ENCODE measurements around the gene NDUFS8.

Gene NDUFS8

DNA sequence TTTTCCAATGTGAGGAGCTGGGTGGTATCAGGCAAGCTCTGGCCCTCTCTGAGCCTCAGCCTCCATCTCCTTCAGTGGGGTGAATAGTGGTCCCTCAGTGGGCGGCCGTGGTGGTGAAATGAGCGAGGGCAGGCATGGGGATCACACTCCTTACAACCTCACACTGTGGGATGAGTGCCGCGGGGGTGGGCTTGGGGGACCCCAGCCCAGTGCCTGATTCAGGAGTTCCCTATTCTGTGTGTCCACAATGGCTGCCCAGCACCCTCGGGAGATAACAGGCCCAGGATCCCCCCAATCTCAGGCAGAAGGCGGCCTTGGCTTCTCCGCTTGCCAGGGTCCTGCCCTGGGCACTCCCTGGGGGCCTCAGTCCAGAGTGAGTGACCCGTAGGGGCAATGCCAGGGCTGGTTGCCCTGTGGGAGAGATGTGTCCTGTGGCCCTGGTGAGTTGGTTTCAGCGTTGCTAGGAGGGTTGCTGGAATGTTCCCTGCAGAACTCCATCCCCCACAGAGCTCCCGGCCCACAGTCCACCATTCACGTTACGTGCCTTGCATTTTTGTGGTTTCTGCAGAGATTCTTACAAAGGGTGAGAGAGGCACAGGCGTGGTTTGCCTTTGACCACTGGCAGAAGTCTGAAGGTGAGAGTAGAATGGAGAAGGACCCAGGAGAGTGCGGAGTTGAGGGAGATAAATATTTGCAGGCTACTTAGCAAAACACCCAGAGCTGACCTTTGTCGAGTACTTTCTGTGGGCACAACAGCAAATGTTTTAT lies 17.5 kb upstream of the NDUFS8 start:
- Histone ChIP-seq H3K9ac (ENCODE audit: insufficient read length, low read depth) (peak overlapping the region; percentile 46), H3K4me3 (ENCODE audit: insufficient read length, low read depth) (no peak overlapping the region), H3K4me1 (ENCODE audit: insufficient read depth, insufficient read length) (peaks cover 60% of the 10 kb centered on the region), H3K27me3 (ENCODE audit: insufficient read depth, insufficient read length) (no peaks in the 10 kb centered on the region), H3K36me3 (ENCODE audit: insufficient read depth, insufficient read length, low read length) (no peaks in the 10 kb centered on the region), H3K9me3 (ENCODE audit: insufficient read depth, low read length) (no peaks in the 10 kb centered on the region)
- peak; percentile 48 for DNase-seq (ENCODE audit: low read depth, low spot score)
- no peak for TF ChIP-seq ZNF274 (IDR thresholded peaks at IDR 0.05; ENCODE audit: low read depth, low read length)
- TF ChIP-seq YY1 (IDR thresholded peaks at IDR 0.05; ENCODE audit: insufficient read depth, insufficient read length): no peak
- TF ChIP-seq SUZ12 (IDR thresholded peaks at IDR 0.05; ENCODE audit: extremely low read depth, insufficient read depth, insufficient read length): no peak

GRCh38 chr11:68013611-68014156 lies 16.8 kb upstream of the NDUFS8 start:
- Histone ChIP-seq H3K27me3 (ENCODE audit: insufficient read depth, insufficient read length) (no peaks in the 10 kb centered on the region), H3K9ac (ENCODE audit: insufficient read length, low read depth) (peak overlapping the region; percentile 46), H3K4me3 (ENCODE audit: insufficient read length, low read depth) (no peak overlapping the region), H3K36me3 (ENCODE audit: insufficient read depth, insufficient read length, low read length) (no peaks in the 10 kb centered on the region), H3K4me1 (ENCODE audit: insufficient read depth, insufficient read length) (peaks cover 63% of the 10 kb centered on the region), H3K9me3 (ENCODE audit: insufficient read depth, low read length) (no peaks in the 10 kb centered on the region)
- no peak for DNase-seq (ENCODE audit: low read depth, low spot score)
- TF ChIP-seq SUZ12 (IDR thresholded peaks at IDR 0.05; ENCODE audit: extremely low read depth, insufficient read depth, insufficient read length): no peak
- no peak for TF ChIP-seq ZNF274 (IDR thresholded peaks at IDR 0.05; ENCODE audit: low read depth, low read length)
- no peak for TF ChIP-seq YY1 (IDR thresholded peaks at IDR 0.05; ENCODE audit: insufficient read depth, insufficient read length)

DNA sequence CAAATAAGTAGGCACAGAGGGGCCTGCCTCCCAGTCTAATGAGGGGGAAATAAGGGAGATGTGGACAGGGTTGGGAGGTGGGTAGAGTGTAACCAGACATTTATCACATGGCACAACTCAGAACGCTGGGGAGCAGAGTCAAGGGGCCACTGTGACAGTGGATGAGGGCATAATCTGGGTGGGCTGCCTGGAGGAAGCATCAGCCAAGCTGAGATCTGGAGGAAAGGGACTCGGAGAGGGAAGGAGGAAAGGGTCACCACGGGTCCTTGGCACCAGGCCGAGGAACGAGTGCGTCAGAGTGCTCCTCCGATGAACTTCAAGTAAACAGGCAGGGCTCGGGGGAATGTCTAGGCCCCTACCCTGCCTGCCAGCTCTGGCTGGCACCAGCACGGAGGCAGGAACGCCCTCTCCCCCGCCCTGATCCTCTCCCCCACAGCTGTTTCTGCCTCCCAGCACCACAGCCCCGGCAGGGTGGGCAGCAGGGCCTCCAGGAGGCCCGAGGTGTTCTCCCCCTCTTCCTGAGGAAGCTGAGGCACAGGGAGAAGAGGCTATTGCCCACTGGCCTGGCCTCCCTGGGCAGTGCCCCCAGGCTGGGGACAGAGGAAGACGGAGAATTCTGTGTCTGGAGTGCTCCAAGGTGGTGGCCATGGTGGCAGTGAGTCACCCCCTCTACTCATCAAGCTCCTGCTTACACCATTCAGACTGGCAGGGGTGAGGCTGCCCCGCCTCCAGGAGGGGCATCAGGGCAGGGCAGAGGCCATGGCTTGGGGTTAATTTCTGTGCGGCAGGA lies 16.1 kb upstream of the NDUFS8 start:
- no peak for DNase-seq (ENCODE audit: low read depth, low spot score)
- no peak overlapping the region for H3K4me3 ChIP-seq (ENCODE audit: insufficient read length, low read depth)
- no peaks in the 10 kb centered on the region for H3K9me3 ChIP-seq (ENCODE audit: insufficient read depth, low read length)

GRCh38 chr11:68014947-68015447 lies 15.5 kb upstream of the NDUFS8 start:
- TF ChIP-seq ZNF274 (IDR thresholded peaks at IDR 0.05; ENCODE audit: low read depth, low read length): no peak
- no peak for TF ChIP-seq YY1 (IDR thresholded peaks at IDR 0.05; ENCODE audit: insufficient read depth, insufficient read length)
- no peak for TF ChIP-seq SUZ12 (IDR thresholded peaks at IDR 0.05; ENCODE audit: extremely low read depth, insufficient read depth, insufficient read length)
- H3K27me3 ChIP-seq (ENCODE audit: insufficient read depth, insufficient read length): no peaks in the 10 kb centered on the region
- peak overlapping the region; percentile 46 for H3K9ac ChIP-seq (ENCODE audit: insufficient read length, low read depth)
- DNase-seq (ENCODE audit: low read depth, low spot score): no peak
- H3K4me3 ChIP-seq (ENCODE audit: insufficient read length, low read depth): no peak overlapping the region
- H3K4me1 ChIP-seq (ENCODE audit: insufficient read depth, insufficient read length): peaks cover 61% of the 10 kb centered on the region
- no peaks in the 10 kb centered on the region for H3K9me3 ChIP-seq (ENCODE audit: insufficient read depth, low read length)
- no peaks in the 10 kb centered on the region for H3K36me3 ChIP-seq (ENCODE audit: insufficient read depth, insufficient read length, low read length)

More for the DNA sequence above, 16.1 kb upstream of the NDUFS8 start:
- peaks cover 58% of the 10 kb centered on the region for H3K4me1 ChIP-seq (ENCODE audit: insufficient read depth, insufficient read length)
- no peak for TF ChIP-seq ZNF274 (IDR thresholded peaks at IDR 0.05; ENCODE audit: low read depth, low read length)
- TF ChIP-seq YY1 (IDR thresholded peaks at IDR 0.05; ENCODE audit: insufficient read depth, insufficient read length): no peak
- no peak for TF ChIP-seq SUZ12 (IDR thresholded peaks at IDR 0.05; ENCODE audit: extremely low read depth, insufficient read depth, insufficient read length)
- peak overlapping the region; percentile 46 for H3K9ac ChIP-seq (ENCODE audit: insufficient read length, low read depth)
- H3K36me3 ChIP-seq (ENCODE audit: insufficient read depth, insufficient read length, low read length): no peaks in the 10 kb centered on the region
- H3K27me3 ChIP-seq (ENCODE audit: insufficient read depth, insufficient read length): no peaks in the 10 kb centered on the region

DNA sequence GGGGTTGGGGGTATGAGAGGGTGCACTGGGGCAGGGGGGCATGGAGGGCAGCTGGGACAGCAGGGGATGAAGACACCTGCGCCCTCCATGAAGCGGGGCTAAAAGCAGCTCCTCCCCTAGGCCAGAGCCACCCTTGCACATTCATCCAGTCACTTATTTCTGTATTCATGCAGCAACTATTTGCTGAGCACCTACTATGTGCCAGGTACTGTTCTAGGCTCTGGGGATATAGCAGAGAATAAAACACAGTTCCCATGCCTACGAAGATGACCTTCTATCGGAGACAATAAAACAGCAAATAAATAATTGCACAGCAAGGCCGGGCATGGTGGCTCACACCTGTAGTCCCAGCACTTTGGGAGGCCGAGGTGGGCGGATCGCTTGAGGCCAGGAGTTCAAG lies 15.0 kb upstream of the NDUFS8 start:
- Histone ChIP-seq H3K27me3 (ENCODE audit: insufficient read depth, insufficient read length) (no peaks in the 10 kb centered on the region), H3K4me1 (ENCODE audit: insufficient read depth, insufficient read length) (peaks cover 64% of the 10 kb centered on the region), H3K9ac (ENCODE audit: insufficient read length, low read depth) (no peak overlapping the region), H3K9me3 (ENCODE audit: insufficient read depth, low read length) (no peaks in the 10 kb centered on the region), H3K36me3 (ENCODE audit: insufficient read depth, insufficient read length, low read length) (no peaks in the 10 kb centered on the region), H3K4me3 (ENCODE audit: insufficient read length, low read depth) (no peak overlapping the region)
- no peak for TF ChIP-seq ZNF274 (IDR thresholded peaks at IDR 0.05; ENCODE audit: low read depth, low read length)
- no peak for TF ChIP-seq YY1 (IDR thresholded peaks at IDR 0.05; ENCODE audit: insufficient read depth, insufficient read length)
- no peak for TF ChIP-seq SUZ12 (IDR thresholded peaks at IDR 0.05; ENCODE audit: extremely low read depth, insufficient read depth, insufficient read length)
- DNase-seq (ENCODE audit: low read depth, low spot score): no peak

DNA sequence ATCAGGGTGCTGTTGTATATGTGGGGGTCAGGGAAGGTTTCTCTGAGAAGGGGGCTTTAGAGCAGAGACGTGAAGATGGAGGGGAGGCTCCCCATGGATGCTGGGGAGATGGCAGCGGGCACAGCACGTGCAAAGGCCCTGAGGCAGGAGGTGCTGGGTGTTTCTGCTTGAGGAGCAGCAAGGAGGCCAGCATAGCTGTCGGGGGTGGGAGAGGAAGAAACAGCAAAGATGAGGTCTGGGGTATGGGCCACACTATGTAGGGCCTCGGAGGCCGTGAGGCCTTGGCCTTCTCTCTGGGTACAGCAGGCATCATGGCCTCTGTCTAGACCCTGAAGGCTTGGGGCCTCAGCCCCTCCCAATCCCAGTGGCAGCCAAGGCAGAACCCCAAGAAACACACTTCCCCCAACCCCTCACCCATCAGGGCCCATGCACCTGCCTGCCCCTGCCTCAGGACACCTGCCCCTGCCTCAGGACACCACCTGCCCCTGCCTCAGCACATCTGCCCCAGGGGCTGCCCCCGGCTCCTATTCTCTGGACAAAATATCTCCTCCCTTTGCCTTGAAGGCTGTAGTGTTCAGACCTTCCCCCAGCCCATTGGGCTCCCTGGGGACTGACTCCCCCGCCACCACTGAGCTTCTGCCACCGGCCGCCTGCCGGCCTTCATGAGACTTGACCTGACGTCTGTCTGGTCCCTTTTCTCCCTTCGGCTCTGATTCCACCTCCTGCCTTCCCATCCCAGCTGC lies 14.1 kb upstream of the NDUFS8 start:
- no peak for DNase-seq (ENCODE audit: low read depth, low spot score)
- TF ChIP-seq ZNF274 (IDR thresholded peaks at IDR 0.05; ENCODE audit: low read depth, low read length) (no peak), YY1 (IDR thresholded peaks at IDR 0.05; ENCODE audit: insufficient read depth, insufficient read length) (no peak), SUZ12 (IDR thresholded peaks at IDR 0.05; ENCODE audit: extremely low read depth, insufficient read depth, insufficient read length) (no peak)
- no peaks in the 10 kb centered on the region for H3K36me3 ChIP-seq (ENCODE audit: insufficient read depth, insufficient read length, low read length)
- H3K9me3 ChIP-seq (ENCODE audit: insufficient read depth, low read length): no peaks in the 10 kb centered on the region
- H3K4me1 ChIP-seq (ENCODE audit: insufficient read depth, insufficient read length): peaks cover 65% of the 10 kb centered on the region
- H3K4me3 ChIP-seq (ENCODE audit: insufficient read length, low read depth): no peak overlapping the region
- no peak overlapping the region for H3K9ac ChIP-seq (ENCODE audit: insufficient read length, low read depth)
- no peaks in the 10 kb centered on the region for H3K27me3 ChIP-seq (ENCODE audit: insufficient read depth, insufficient read length)

Measured in NT2/D1 (cell line).